Measurements from ENCODE around the gene MAST2. TPM values are rescaled to one million over a fixed set of nuclear protein-coding genes. Genes with fewer than 3 reads are reported as not detected.

The MAST2 gene
- total and polyA plus RNA-seq, 9 of the 15 experiments (the other 6 are each of a cell fraction or from before 2014, with no cell fraction given): 0.73 to 32.0 (median 17.8) TPM

- Histone ChIP-seq H3K4me3 (no peak overlapping the region), H4K20me1 (replicated peaks; ENCODE audit: control insufficient read depth, insufficient read depth, low read length) (0 out of 2 replicates have a peak, but pooled peaks cover 8% of the 10 kb centered on the region), H3K9ac (ENCODE audit: insufficient read depth in 1 of 2, low read depth in 2 of 2, low read length in 2 of 2) (no peak overlapping the region), H3K4me1 (replicated peaks in 1 of 2; ENCODE audit: control insufficient read depth in 2 of 2, insufficient read depth in 2 of 2, low read length in 2 of 2) (peaks cover 3 to 12% of the 10 kb centered on the region in 2 experiments; a peak in 4 of 5 replicates), H3K9me1 (ENCODE audit: control insufficient read depth, insufficient read depth, low read length) (no peaks in the 10 kb centered on the region), H3K79me2 (ENCODE audit: control insufficient read depth, insufficient read depth, low read length) (no peaks in the 10 kb centered on the region), H3K36me3 (ENCODE audit: control insufficient read depth, insufficient read depth, low read length) (peaks cover 10% of the 10 kb centered on the region; the same call in 1 of the 3 replicates), H3K4me2 (ENCODE audit: insufficient read depth, low read length) (no peak overlapping the region; the same call in 1 of the 2 replicates), H2AFZ (ENCODE audit: low read depth, low read length) (peak overlapping the region; percentile 30), H3K27ac (ENCODE audit: extremely low read depth, low read depth, low read length) (no peak overlapping the region; the same call in 2 of the 3 replicates), H3K27me3 (ENCODE audit: control insufficient read depth in 2 of 2, insufficient read depth in 2 of 2, low read length in 2 of 2) (no peaks in the 10 kb centered on the region), H3K9me3 (replicated peaks; ENCODE audit: control insufficient read depth, insufficient read depth, low read depth, low read length) (no peaks in the 10 kb centered on the region)
- ChIA-PET CTCF (ENCODE audit: low intra/inter-chr PET ratio) (interaction anchor here (0.6 to 5.8 kb wide), 7 partner anchors 134 to 186 kb away, joined by 3 to 157 read pairs (median 6); partner anchors contain the start of gene TSPAN1), POLR2A (interaction anchor here (0.8 to 4.1 kb wide), 4 partner anchors 13 to 252 kb away, joined by 3 to 29 read pairs (median 4); no protein-coding TSS in a partner anchor)
- ATAC-seq (peak; percentile 95), FAIRE-seq (peak; percentile 91), DNase-seq (ENCODE audit: extremely low read depth in 1 of 4, low spot score in 3 of 4) (peak; percentile 87 to 92 (median 88))
- intact Hi-C loops (cut with micrococcal nuclease): loop anchor here (1.0 to 2.0 kb wide), 3 partner anchors 96 to 186 kb away; partner anchors contain the start of gene PIK3R3
- BruUV-seq (replicated peaks): TSS peak; percentile 34
- WGBS (ENCODE audit: insufficient coverage, low coverage, missing lambda C conversion rate): 17% methylated on average over 11 of the region's 11 CpGs
- in situ Hi-C loops (cut with MboI): loop anchor here (5.0 kb wide), 1 partner anchor 140 kb away; the partner anchor contains the start of genes P3R3URF and TSPAN1
- TF ChIP-seq ZNF395 (CRISPR knock-in tag; IDR thresholded peaks at IDR 0.05) (no peak), U2AF1 (optimal IDR thresholded peaks at IDR 0.05; ENCODE audit: low read depth, low read length) (no peak), ZNF77 (CRISPR knock-in tag; IDR thresholded peaks at IDR 0.05) (no peak), HMG20B (CRISPR knock-in tag; IDR thresholded peaks at IDR 0.05) (no peak), NUFIP1 (IDR thresholded peaks at IDR 0.05; ENCODE audit: partially characterized antibody) (no peak), SNAPC5 (CRISPR knock-in tag; IDR thresholded peaks at IDR 0.05) (no peak), NCOA2 (IDR thresholded peaks at IDR 0.05; ENCODE audit: partially characterized antibody in 2 of 2) (no peak), ZNF23 (CRISPR knock-in tag; IDR thresholded peaks at IDR 0.05) (no peak), HEY1 (CRISPR knock-in tag; IDR thresholded peaks at IDR 0.05; ENCODE audit: borderline replicate concordance) (no peak), ZNF449 (CRISPR knock-in tag; IDR thresholded peaks at IDR 0.05) (no peak), ZNF197 (CRISPR knock-in tag; IDR thresholded peaks at IDR 0.05; ENCODE audit: low read depth) (no peak), GABPB1 (CRISPR knock-in tag; IDR thresholded peaks at IDR 0.05) (peak; percentile 65), AFF4 (CRISPR knock-in tag; IDR thresholded peaks at IDR 0.05) (0 out of 2 replicates have a peak, but pooled peaks have one; percentile 41)
These were observed 233.8 kb downstream of the MAST2 start for GRCh38 chr1:46036894-46037839.
